IMR-90 (cell line): ENCODE results near the gene PLPP4.

Experiments
- CTCF ChIP-seq: conservative IDR thresholded peaks from 2 replicates; pipeline ENCODE4 v1.5.1; 2012; ENCODE audit warnings: mild to moderate bottlenecking, low read depth, low read length, improper control_type of control experiment
- NFE2L2 ChIP-seq: fragments of 150-350 bp; IDR thresholded peaks from 2 replicates; pipeline ENCODE4 v1.6.1; 2016; ENCODE audit warnings: low read depth, mild to moderate bottlenecking, low read length
- POLR2A ChIP-seq: IDR thresholded peaks from 2 replicates; pipeline ENCODE4 v1.6.1; 2012; ENCODE audit warnings: mild to moderate bottlenecking, low read depth, low read length

GRCh38 chr10:120507651-120508050 lies 50.6 kb downstream of the PLPP4 start:
- TF ChIP-seq CTCF (no peak), POLR2A (no peak), NFE2L2 (no peak)
